Kidney epithelial cell (primary cell): ENCODE results near the gene SSBP2. TPM values are rescaled to one million over a fixed set of nuclear protein-coding genes. Genes with fewer than 3 reads are reported as not detected.

Experiments
- DNase-seq: peaks from one replicate; pipeline ENCODE4 v3.0.0-alpha.2; 2010; ENCODE audit warnings: low read depth
- H3K27me3 ChIP-seq: 2 replicates; pipeline ENCODE4 v1.6.0; 2011; ENCODE audit warnings: low read length; ENCODE audit not compliant: control insufficient read depth, insufficient read depth
- H3K36me3 ChIP-seq: 2 replicates; pipeline ENCODE4 v1.5.1; 2011; ENCODE audit warnings: low read length; ENCODE audit not compliant: control insufficient read depth, insufficient read depth
- H3K4me3 ChIP-seq: 2 replicates; pipeline ENCODE4 v1.5.1; 2011; ENCODE audit warnings: low read depth, mild to moderate bottlenecking, control low read depth, low read length
- total RNA-seq: library from RNA; depleted of rRNA; stranded (reverse); fragments of >200 nt; gene quantifications from 2 replicates; pipeline ENCODE4 v1.2.3, GENCODE V29; 2015
- TF ChIP-seq, protein P1 (sequence below): IDR thresholded peaks from 2 replicates; pipeline ENCODE4 v1.5.1; 2011; ENCODE audit warnings: mild to moderate bottlenecking, moderate library complexity, low read length, control low read depth, inconsistent platforms; ENCODE audit not compliant: insufficient read depth, poor library complexity, severe bottlenecking

SSBP2 gene
- total RNA-seq, 1 donor from 2014 or later = 5.3 TPM

DNA sequence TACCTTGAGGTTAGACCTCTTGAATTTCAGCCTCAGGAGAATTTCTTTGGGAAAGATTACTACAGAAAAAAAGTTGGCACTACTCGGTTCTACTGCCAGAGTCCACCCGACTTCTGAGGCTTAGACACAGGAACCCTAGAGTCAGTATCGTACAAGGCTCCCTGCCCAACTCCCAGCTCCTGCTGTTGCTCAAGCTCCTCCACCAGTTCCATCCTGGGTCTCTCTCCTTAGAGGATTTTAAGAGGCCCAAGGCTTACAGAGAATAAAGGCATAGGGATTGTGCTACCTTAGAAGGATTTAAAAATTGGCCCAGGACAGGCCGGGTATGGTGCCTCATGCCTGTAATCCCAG, 29.0 kb upstream of the SSBP2 start:
- H3K4me3 ChIP-seq = no peak overlapping the region
- DNase-seq = no peak
- TF ChIP-seq, protein P1, sequence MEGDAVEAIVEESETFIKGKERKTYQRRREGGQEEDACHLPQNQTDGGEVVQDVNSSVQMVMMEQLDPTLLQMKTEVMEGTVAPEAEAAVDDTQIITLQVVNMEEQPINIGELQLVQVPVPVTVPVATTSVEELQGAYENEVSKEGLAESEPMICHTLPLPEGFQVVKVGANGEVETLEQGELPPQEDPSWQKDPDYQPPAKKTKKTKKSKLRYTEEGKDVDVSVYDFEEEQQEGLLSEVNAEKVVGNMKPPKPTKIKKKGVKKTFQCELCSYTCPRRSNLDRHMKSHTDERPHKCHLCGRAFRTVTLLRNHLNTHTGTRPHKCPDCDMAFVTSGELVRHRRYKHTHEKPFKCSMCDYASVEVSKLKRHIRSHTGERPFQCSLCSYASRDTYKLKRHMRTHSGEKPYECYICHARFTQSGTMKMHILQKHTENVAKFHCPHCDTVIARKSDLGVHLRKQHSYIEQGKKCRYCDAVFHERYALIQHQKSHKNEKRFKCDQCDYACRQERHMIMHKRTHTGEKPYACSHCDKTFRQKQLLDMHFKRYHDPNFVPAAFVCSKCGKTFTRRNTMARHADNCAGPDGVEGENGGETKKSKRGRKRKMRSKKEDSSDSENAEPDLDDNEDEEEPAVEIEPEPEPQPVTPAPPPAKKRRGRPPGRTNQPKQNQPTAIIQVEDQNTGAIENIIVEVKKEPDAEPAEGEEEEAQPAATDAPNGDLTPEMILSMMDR = no peak
- H3K36me3 ChIP-seq = no peaks in the 10 kb centered on the region
- no peaks in the 10 kb centered on the region for H3K27me3 ChIP-seq

GRCh38 chr5:81779125-81779915, 28.4 kb upstream of the SSBP2 start:
- Histone ChIP-seq H3K4me3 (no peak overlapping the region), H3K36me3 (no peaks in the 10 kb centered on the region), H3K27me3 (no peaks in the 10 kb centered on the region)
- no peak for DNase-seq
- TF ChIP-seq, protein P1 = no peak

DNA sequence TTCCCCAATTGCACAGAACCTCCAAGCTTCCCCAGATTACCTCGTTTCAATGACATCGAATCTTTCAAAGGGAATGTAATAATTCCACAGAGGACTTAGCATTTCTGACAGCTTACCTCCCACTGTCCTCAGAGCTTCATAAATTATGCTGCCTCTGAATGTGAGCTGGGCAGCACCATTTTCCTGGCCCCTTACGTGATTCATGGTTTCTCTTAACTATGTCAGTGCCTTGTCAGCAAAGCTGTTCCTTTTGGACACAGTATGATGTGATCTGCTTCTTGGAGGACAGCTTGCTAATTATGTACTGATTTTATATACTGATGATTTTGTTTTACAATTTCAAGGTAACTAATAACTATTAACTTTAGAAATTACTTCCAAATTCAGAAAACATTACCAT, 27.7 kb upstream of the SSBP2 start:
- TF ChIP-seq, protein P1 = no peak
- H3K27me3 ChIP-seq = no peaks in the 10 kb centered on the region
- DNase-seq = no peak
- H3K4me3 ChIP-seq = no peak overlapping the region
- H3K36me3 ChIP-seq = no peaks in the 10 kb centered on the region

GRCh38 chr5:81776258-81776657, 25.4 kb upstream of the SSBP2 start:
- H3K27me3 ChIP-seq = no peaks in the 10 kb centered on the region
- TF ChIP-seq, protein P1 = no peak
- no peaks in the 10 kb centered on the region for H3K36me3 ChIP-seq
- DNase-seq = no peak
- no peak overlapping the region for H3K4me3 ChIP-seq

GRCh38 chr5:81774374-81774773, 23.5 kb upstream of the SSBP2 start:
- TF ChIP-seq, protein P1 = no peak
- no peak for DNase-seq
- Histone ChIP-seq H3K27me3 (no peaks in the 10 kb centered on the region), H3K4me3 (no peak overlapping the region), H3K36me3 (no peaks in the 10 kb centered on the region)

- TF ChIP-seq, protein P1 = no peak
- no peak for DNase-seq
- H3K4me3 ChIP-seq = no peak overlapping the region
- H3K36me3 ChIP-seq = no peaks in the 10 kb centered on the region
- no peaks in the 10 kb centered on the region for H3K27me3 ChIP-seq
Measured at GRCh38 chr5:81773574-81773973, 22.7 kb upstream of the SSBP2 start.
